ENCODE data around the gene CEACAM21. TPM values are rescaled to one million over a fixed set of nuclear protein-coding genes. Genes with fewer than 3 reads are reported as not detected.

Gene CEACAM21
- polyA plus RNA-seq, 1 of the 3 experiments (the other 2 are of a cell fraction): not detected

DNA sequence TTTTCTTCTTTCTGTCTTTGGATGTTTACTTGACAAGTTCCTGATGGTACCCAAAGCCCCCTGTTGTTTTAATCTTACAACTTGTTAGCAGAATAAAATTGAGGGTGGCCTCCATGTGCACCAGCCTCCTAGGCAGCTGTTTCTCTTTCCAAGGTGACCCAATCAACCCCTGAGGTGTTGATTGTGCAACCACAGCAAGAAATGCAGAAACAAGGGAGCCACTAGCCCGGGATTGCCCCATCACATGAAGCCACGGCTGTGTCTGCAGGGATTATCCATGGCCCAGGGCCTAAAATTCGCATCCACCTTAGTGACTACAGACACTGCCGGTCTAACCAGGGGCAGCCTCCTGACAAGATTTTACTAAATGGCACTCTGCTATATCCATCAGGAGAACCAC is 36.5 kb downstream of the CEACAM21 start:
- no peak for TF ChIP-seq MEF2A (IDR thresholded peaks at IDR 0.05; ENCODE audit: borderline replicate concordance, low read depth)
- TF ChIP-seq, protein P1, sequence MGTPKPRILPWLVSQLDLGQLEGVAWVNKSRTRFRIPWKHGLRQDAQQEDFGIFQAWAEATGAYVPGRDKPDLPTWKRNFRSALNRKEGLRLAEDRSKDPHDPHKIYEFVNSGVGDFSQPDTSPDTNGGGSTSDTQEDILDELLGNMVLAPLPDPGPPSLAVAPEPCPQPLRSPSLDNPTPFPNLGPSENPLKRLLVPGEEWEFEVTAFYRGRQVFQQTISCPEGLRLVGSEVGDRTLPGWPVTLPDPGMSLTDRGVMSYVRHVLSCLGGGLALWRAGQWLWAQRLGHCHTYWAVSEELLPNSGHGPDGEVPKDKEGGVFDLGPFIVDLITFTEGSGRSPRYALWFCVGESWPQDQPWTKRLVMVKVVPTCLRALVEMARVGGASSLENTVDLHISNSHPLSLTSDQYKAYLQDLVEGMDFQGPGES (IDR thresholded peaks at IDR 0.05; ENCODE audit: low read depth, low read length): no peak
- no peak for TF ChIP-seq FOXJ3 (CRISPR knock-in tag; IDR thresholded peaks at IDR 0.05)
- TF ChIP-seq GATA2 (CRISPR knock-in tag; IDR thresholded peaks at IDR 0.05): no peak
- no peak for TF ChIP-seq CTCF (IDR thresholded peaks at IDR 0.05)
- no peak for TF ChIP-seq JUND (IDR thresholded peaks at IDR 0.05)
- TF ChIP-seq ZBTB33 (IDR thresholded peaks at IDR 0.05; ENCODE audit: borderline replicate concordance, low read depth): no peak
- CTCF ChIA-PET: interaction anchor here (1.6 to 4.1 kb wide), 3 partner anchors 13 to 30 kb away, joined by 4 to 14 read pairs (median 10); no protein-coding TSS in a partner anchor
- Histone ChIP-seq H3K9me2 (no peaks in the 10 kb centered on the region), H3K9ac (no peak overlapping the region), H4K20me1 (ENCODE audit: insufficient read depth) (no peaks in the 10 kb centered on the region), H2AFZ (ENCODE audit: low read depth) (no peak overlapping the region), H3K36me3 (replicated peaks in 1 of 2; ENCODE audit: control insufficient read depth in 1 of 2, insufficient read depth in 2 of 2, low read length in 1 of 2) (no peaks in the 10 kb centered on the region), H3K4me2 (no peak overlapping the region), H3K9me3 (no peaks in the 10 kb centered on the region), H3K79me2 (ENCODE audit: insufficient read depth) (no peaks in the 10 kb centered on the region), H3K27ac (ENCODE audit: low read depth in 2 of 2, low read length in 1 of 2) (no peak overlapping the region), H3K27me3 (ENCODE audit: insufficient read depth) (no peaks in the 10 kb centered on the region; the same call in 1 of the 2 replicates), H3F3A (replicated peaks; ENCODE audit: insufficient read depth) (no peaks in the 10 kb centered on the region), H3K4me1 (ENCODE audit: control insufficient read depth in 1 of 2, insufficient read depth in 2 of 2, low read depth in 1 of 2, low read length in 1 of 2) (no peaks in the 10 kb centered on the region), H3K4me3 (ENCODE audit: low read depth in 2 of 2, low read length in 1 of 2) (no peak overlapping the region)
- DNase-seq: no peak
- POLR2A ChIA-PET: no interaction called here
- WGBS (ENCODE audit: low lambda C conversion rate): 3% methylated on average over 3 of the region's 4 CpGs

- Histone ChIP-seq H3K36me3 (replicated peaks in 1 of 2; ENCODE audit: control insufficient read depth in 1 of 2, insufficient read depth in 2 of 2, low read length in 1 of 2) (no peaks in the 10 kb centered on the region), H3K27ac (ENCODE audit: low read depth in 2 of 2, low read length in 1 of 2) (no peak overlapping the region), H3K9me2 (no peaks in the 10 kb centered on the region), H2AFZ (ENCODE audit: low read depth) (no peak overlapping the region), H3K27me3 (ENCODE audit: insufficient read depth) (no peaks in the 10 kb centered on the region; the same call in 1 of the 2 replicates), H3K4me1 (ENCODE audit: control insufficient read depth in 1 of 2, insufficient read depth in 2 of 2, low read depth in 1 of 2, low read length in 1 of 2) (no peaks in the 10 kb centered on the region), H3K79me2 (ENCODE audit: insufficient read depth) (no peaks in the 10 kb centered on the region), H3K9ac (no peak overlapping the region), H3K4me2 (no peak overlapping the region), H3F3A (replicated peaks; ENCODE audit: insufficient read depth) (no peaks in the 10 kb centered on the region), H3K9me3 (no peaks in the 10 kb centered on the region), H3K4me3 (ENCODE audit: low read depth in 2 of 2, low read length in 1 of 2) (no peak overlapping the region), H4K20me1 (ENCODE audit: insufficient read depth) (no peaks in the 10 kb centered on the region)
- POLR2A ChIA-PET: no interaction called here
- 19% methylated on average over 3 of the region's 4 CpGs for WGBS (ENCODE audit: low lambda C conversion rate)
- TF ChIP-seq RXRA (IDR thresholded peaks at IDR 0.05; ENCODE audit: borderline replicate concordance, low read depth): no peak
- TF ChIP-seq TAF1 (IDR thresholded peaks at IDR 0.05; ENCODE audit: borderline replicate concordance, low read depth, low read length): no peak
- no peak for TF ChIP-seq RAD21 (IDR thresholded peaks at IDR 0.05; ENCODE audit: low read length)
- TF ChIP-seq ZBTB33 (IDR thresholded peaks at IDR 0.05; ENCODE audit: borderline replicate concordance, low read depth): no peak
- TF ChIP-seq GABPA (IDR thresholded peaks at IDR 0.05; ENCODE audit: low read depth): no peak
- DNase-seq: no peak
- CTCF ChIA-PET: interaction anchor here (4.1 kb wide), 1 partner anchor 18 kb away, joined by 14 read pairs; no protein-coding TSS in a partner anchor
These were observed 39.2 kb downstream of the CEACAM21 start for GRCh38 chr19:41615207-41615606.
